ENCODE results near the gene ATP2B3.

Gene ATP2B3

DNA sequence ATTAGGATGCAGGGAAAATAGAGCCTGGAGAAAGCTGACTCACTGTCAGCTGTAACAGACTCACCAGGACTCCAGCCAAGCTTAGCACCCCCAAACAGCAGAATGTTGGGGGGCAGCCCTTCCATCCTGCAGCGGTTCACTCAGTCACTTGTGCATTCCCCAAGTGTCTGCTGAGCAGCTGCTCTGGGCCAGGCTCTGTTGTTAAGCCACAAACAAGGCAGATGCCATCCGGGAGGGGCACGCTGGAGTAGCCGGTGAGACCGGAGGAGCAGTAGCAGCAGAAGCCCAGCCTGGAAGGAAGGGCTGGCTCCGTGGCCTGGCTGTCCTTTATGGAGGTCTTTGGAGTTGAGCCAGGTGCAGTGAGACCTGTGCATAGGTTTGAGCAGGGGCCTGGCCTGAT is 59.5 kb downstream of the ATP2B3 start:
- TF ChIP-seq TCF12 (IDR thresholded peaks at IDR 0.05; ENCODE audit: low read depth) (no peak), NFIC (IDR thresholded peaks at IDR 0.05) (no peak), FOXM1 (IDR thresholded peaks at IDR 0.05; ENCODE audit: borderline replicate concordance, low read depth) (no peak), CREB1 (IDR thresholded peaks at IDR 0.05; ENCODE audit: low read depth) (no peak), ZBTB7A (IDR thresholded peaks at IDR 0.05; ENCODE audit: low read depth) (no peak), TAF1 (IDR thresholded peaks at IDR 0.05; ENCODE audit: low read depth) (no peak), EGR1 (IDR thresholded peaks at IDR 0.05) (no peak)
- TF ChIP-seq, protein P1, sequence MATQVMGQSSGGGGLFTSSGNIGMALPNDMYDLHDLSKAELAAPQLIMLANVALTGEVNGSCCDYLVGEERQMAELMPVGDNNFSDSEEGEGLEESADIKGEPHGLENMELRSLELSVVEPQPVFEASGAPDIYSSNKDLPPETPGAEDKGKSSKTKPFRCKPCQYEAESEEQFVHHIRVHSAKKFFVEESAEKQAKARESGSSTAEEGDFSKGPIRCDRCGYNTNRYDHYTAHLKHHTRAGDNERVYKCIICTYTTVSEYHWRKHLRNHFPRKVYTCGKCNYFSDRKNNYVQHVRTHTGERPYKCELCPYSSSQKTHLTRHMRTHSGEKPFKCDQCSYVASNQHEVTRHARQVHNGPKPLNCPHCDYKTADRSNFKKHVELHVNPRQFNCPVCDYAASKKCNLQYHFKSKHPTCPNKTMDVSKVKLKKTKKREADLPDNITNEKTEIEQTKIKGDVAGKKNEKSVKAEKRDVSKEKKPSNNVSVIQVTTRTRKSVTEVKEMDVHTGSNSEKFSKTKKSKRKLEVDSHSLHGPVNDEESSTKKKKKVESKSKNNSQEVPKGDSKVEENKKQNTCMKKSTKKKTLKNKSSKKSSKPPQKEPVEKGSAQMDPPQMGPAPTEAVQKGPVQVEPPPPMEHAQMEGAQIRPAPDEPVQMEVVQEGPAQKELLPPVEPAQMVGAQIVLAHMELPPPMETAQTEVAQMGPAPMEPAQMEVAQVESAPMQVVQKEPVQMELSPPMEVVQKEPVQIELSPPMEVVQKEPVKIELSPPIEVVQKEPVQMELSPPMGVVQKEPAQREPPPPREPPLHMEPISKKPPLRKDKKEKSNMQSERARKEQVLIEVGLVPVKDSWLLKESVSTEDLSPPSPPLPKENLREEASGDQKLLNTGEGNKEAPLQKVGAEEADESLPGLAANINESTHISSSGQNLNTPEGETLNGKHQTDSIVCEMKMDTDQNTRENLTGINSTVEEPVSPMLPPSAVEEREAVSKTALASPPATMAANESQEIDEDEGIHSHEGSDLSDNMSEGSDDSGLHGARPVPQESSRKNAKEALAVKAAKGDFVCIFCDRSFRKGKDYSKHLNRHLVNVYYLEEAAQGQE (IDR thresholded peaks at IDR 0.05; ENCODE audit: low read depth), result no peak
- TF ChIP-seq, protein P2, sequence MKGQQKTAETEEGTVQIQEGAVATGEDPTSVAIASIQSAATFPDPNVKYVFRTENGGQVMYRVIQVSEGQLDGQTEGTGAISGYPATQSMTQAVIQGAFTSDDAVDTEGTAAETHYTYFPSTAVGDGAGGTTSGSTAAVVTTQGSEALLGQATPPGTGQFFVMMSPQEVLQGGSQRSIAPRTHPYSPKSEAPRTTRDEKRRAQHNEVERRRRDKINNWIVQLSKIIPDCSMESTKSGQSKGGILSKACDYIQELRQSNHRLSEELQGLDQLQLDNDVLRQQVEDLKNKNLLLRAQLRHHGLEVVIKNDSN (IDR thresholded peaks at IDR 0.05), result no peak

DNA sequence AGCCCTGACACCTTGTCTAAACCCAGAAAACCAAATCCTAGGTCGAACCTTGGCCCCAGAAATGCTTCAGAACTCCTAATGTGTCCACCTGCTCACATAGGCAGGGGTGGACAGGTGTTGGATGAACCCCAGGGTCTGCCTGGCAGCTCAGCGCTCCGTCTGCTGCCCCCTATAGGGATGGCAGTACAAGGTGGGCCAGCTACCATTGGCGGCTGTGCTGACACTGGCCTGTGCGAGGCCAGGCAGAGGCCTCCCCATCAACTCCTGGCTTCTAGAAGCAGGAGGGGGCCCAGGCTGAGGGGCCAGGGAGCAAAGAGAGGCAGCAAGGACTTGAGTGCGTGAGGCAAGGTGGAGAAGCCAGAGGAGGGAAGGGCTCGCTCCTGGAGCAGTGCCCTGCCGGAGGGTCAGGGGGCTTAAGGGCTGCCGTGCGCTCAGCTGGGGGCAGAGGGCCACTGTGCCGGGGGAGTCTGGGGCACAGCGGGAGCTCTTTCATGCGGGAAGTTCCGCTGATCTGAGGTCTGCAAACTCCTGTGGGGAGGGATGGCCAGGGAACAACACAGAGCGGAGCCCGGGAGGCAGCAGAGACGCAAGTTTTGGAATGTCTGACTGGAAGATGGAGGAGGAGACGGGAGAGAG is 60.9 kb downstream of the ATP2B3 start:
- TF ChIP-seq CEBPB (IDR thresholded peaks at IDR 0.05) (no peak), FOXM1 (IDR thresholded peaks at IDR 0.05; ENCODE audit: borderline replicate concordance, low read depth) (no peak), EP300 (IDR thresholded peaks at IDR 0.05; ENCODE audit: borderline replicate concordance) (no peak), ZBTB7A (IDR thresholded peaks at IDR 0.05; ENCODE audit: low read depth) (no peak), EGR1 (IDR thresholded peaks at IDR 0.05) (no peak), TEAD4 (IDR thresholded peaks at IDR 0.05) (no peak), CREB1 (IDR thresholded peaks at IDR 0.05; ENCODE audit: low read depth) (no peak)
- TF ChIP-seq, protein P3, sequence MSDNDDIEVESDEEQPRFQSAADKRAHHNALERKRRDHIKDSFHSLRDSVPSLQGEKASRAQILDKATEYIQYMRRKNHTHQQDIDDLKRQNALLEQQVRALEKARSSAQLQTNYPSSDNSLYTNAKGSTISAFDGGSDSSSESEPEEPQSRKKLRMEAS (IDR thresholded peaks at IDR 0.05), result no peak
- TF ChIP-seq, protein P2 (IDR thresholded peaks at IDR 0.05), result no peak

DNA sequence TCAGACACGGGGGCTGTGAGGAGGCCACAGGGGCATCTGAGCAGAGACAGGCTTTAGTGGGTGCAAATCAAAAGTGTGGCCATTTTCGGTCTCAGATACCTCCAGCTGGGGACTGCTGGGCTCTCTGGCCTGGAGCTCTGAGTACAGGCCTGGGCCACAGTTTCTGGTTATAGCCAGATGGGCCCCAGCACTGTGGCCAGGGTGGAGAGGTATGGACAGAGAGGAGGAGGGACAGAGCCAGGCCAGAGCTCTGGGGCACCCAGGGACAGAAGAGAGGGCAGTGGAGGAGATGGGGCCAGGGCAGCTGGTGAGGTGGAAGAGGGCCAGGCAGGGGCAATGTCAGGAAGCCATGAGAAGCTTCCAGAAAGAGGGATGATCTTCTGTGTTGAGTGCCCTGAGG is 61.4 kb downstream of the ATP2B3 start:
- TF ChIP-seq TEAD4 (IDR thresholded peaks at IDR 0.05) (no peak), NFIC (IDR thresholded peaks at IDR 0.05) (no peak), EGR1 (IDR thresholded peaks at IDR 0.05) (no peak), TCF12 (IDR thresholded peaks at IDR 0.05; ENCODE audit: low read depth) (no peak), RAD21 (IDR thresholded peaks at IDR 0.05; ENCODE audit: low read depth) (no peak), EP300 (IDR thresholded peaks at IDR 0.05; ENCODE audit: borderline replicate concordance) (no peak), CREB1 (IDR thresholded peaks at IDR 0.05; ENCODE audit: low read depth) (no peak), CEBPB (IDR thresholded peaks at IDR 0.05) (no peak), YY1 (IDR thresholded peaks at IDR 0.05; ENCODE audit: low read depth) (no peak), FOXM1 (IDR thresholded peaks at IDR 0.05; ENCODE audit: borderline replicate concordance, low read depth) (no peak), TAF1 (IDR thresholded peaks at IDR 0.05; ENCODE audit: low read depth) (no peak), ZBTB7A (IDR thresholded peaks at IDR 0.05; ENCODE audit: low read depth) (no peak)
- TF ChIP-seq, protein P2 (IDR thresholded peaks at IDR 0.05), result no peak
- TF ChIP-seq, protein P3 (IDR thresholded peaks at IDR 0.05), result no peak
- TF ChIP-seq, protein P1 (IDR thresholded peaks at IDR 0.05; ENCODE audit: low read depth), result no peak

DNA sequence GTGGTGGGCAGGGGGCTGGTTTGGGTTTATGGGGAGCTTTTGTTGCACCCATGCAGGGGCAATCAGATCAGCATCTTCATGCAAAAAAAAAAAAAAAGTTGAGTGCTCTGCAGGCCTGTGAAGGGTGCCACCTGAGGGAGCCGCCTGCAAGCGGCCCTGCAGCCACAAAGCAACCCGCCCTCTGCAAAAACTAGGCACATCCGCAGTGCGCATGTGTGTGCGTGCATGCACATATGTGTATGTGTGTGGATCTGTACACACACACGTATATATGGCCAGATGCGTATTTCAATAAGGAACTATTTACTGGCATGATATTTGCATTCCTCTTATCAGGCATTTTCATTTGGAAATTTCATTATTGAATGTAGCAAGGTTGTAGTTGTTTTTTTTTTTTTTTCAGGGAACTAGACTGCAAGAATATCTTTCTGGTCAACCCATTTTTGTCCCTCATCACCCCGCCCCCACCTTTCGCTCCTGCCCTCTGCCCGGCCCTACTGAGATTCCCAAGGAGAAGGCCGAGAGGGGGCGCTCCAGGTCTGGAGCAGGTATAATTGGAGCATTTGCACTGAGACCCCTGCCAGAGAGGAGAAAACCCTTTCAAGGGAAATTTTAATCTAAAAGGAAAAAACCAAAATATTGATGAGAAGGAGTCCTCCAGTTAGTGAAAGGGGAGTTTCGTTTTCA is 63.4 kb downstream of the ATP2B3 start:
- TF ChIP-seq RAD21 (IDR thresholded peaks at IDR 0.05; ENCODE audit: low read depth), result peak; percentile 26; the same call in 1 of the 2 replicates
- TF ChIP-seq, protein P3 (IDR thresholded peaks at IDR 0.05), result no peak

DNA sequence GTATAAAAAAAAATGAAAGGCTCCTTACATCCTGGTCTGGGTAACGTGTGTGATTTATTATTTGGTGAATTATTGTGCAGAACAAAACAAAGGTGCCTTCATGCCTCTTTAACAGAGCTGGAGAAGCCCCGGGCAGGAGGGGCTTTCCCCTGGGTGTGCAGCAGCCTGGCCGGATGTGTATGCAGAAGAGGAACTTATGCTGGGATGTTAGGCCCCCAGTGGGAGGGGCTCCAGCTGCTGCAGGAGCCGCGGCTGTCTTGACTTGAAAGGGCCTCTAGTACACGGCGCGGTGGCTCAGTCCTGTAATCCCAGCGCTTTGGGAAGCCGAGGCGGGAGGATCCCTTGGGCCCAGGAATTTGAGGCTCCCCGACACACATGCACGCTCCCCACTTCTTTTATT is 65.5 kb downstream of the ATP2B3 start:
- TF ChIP-seq CEBPB (IDR thresholded peaks at IDR 0.05), result no peak
- TF ChIP-seq, protein P1 (IDR thresholded peaks at IDR 0.05; ENCODE audit: low read depth), result no peak
- no peak for TF ChIP-seq TEAD4 (IDR thresholded peaks at IDR 0.05)
- no peak for TF ChIP-seq NFIC (IDR thresholded peaks at IDR 0.05)

Data from Ishikawa (cell line).